Measurements from ENCODE around the gene FAM107A. TPM values are rescaled to one million over a fixed set of nuclear protein-coding genes. Genes with fewer than 3 reads are reported as not detected.
"Not testable (repeated sequence)": the region's sequence is repeated elsewhere in the genome, so short reads cannot be mapped to it uniquely, and the experiment has no call there.

Gene FAM107A
- polyA plus RNA-seq, 1 donor, result 1.3 TPM

DNA sequence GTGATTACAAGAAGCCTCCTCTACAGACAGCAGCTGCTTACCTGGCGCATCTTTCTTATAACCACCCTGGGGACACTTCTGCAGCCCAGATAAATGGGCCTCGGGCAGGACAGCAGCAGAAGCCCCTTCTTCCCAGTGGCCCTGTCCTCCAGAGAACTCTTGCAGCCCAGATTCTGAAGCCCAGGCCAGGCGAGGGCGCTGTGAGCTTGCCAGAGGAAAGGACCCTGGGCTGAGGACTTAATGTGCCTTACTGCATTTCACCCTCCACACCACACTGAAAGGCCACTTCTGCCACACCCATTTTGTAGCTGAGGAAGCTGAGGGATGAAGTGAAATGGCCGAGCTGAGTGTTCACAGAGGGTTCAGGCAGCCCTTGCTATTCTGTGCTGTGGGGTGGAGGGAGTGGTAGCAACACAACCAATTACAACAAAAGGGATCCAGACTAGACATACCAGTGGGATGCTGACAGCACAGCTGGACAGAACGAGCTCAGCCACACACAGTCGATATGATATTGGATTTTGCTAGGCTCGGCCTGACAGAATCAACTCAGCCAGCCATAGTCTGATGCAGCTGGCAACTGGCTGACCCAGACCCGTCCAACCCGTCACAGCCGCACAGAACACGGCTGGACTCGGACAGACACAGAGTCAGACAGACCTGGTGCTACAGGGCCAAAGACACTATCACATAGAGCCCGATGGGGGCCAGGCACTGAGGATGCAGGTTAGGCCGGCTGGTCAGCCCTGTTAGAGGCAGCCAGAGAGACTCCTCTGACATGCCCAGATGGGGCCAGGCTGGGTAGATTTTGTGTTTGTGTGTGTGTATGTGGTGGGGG, 47.5 kb downstream of the FAM107A start:
- no peak for DNase-seq
- Histone ChIP-seq H3K27me3 (ENCODE audit: control insufficient read depth, insufficient read depth, low read length) (no peaks in the 10 kb centered on the region), H3K9me3 (ENCODE audit: control insufficient read depth, low read depth, low read length) (no peaks in the 10 kb centered on the region), H3K27ac (ENCODE audit: low read length) (no peak overlapping the region), H3K4me3 (ENCODE audit: low read length) (no peak overlapping the region), H3K4me1 (ENCODE audit: control insufficient read depth, insufficient read depth, low read length) (peaks cover 31% of the 10 kb centered on the region), H3K36me3 (ENCODE audit: control insufficient read depth, insufficient read depth, low read length) (peaks cover 70% of the 10 kb centered on the region)
- WGBS (ENCODE audit: insufficient coverage, low lambda C conversion rate), result no CpG with 5 or more reads among the region's 15 CpGs

DNA sequence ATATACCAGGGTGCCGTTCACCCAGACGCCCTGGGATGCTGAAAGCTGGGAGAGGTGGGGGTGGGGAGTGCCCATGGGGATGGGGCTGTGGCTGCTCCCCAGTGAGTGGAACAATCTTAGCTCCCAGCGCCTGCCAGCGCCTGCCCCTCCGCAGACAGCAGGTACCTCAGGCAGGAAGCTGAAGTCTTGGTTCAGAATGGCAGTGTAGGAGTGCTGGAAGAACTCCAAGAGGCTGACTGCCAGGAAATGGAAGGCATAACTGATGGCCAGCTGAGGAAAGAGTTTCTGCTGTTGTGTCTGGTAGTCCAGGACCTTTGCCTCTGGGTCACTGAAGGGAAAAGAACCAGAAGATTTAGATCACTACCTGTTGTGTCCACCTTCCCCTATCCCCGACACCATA, 48.6 kb downstream of the FAM107A start:
- no CpG with 5 or more reads among the region's 6 CpGs for WGBS (ENCODE audit: insufficient coverage, low lambda C conversion rate)
- no peaks in the 10 kb centered on the region for H3K9me3 ChIP-seq (ENCODE audit: control insufficient read depth, low read depth, low read length)
- H3K27ac ChIP-seq (ENCODE audit: low read length), result no peak overlapping the region
- H3K4me3 ChIP-seq (ENCODE audit: low read length), result no peak overlapping the region
- peaks cover 22% of the 10 kb centered on the region for H3K4me1 ChIP-seq (ENCODE audit: control insufficient read depth, insufficient read depth, low read length)
- DNase-seq, result no peak
- no peaks in the 10 kb centered on the region for H3K27me3 ChIP-seq (ENCODE audit: control insufficient read depth, insufficient read depth, low read length)
- H3K36me3 ChIP-seq (ENCODE audit: control insufficient read depth, insufficient read depth, low read length), result peaks cover 72% of the 10 kb centered on the region

DNA sequence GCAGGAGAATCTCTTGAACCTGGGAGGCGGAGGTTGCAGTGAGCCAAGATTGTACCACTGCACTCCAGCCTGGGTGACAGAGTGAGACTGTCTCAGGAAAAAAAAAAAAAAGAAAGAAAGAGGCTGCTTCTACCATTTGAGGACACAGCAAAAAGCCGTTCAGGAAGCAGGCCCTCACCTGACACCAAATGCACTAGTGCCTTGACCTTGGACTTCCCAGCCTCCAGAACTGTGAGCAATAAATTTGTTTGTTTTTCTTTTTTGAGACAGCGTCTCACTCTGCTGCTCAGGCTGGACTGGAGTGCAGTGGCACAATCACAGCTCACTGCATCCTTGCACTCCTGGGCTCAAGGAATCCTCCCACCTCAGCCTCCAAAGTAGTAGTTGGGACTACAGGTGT, 49.8 kb downstream of the FAM107A start:
- not testable (repeated sequence) for H3K27ac ChIP-seq (ENCODE audit: low read length); DNase-seq; H3K9me3 ChIP-seq (ENCODE audit: control insufficient read depth, low read depth, low read length); H3K4me3 ChIP-seq (ENCODE audit: low read length); H3K27me3 ChIP-seq (ENCODE audit: control insufficient read depth, insufficient read depth, low read length)
- 80% methylated on average over 2 of the region's 3 CpGs for WGBS (ENCODE audit: insufficient coverage, low lambda C conversion rate)
- Histone ChIP-seq H3K36me3 (ENCODE audit: control insufficient read depth, insufficient read depth, low read length) (peaks cover 65% of the 10 kb centered on the region), H3K4me1 (ENCODE audit: control insufficient read depth, insufficient read depth, low read length) (peaks cover 17% of the 10 kb centered on the region)

DNA sequence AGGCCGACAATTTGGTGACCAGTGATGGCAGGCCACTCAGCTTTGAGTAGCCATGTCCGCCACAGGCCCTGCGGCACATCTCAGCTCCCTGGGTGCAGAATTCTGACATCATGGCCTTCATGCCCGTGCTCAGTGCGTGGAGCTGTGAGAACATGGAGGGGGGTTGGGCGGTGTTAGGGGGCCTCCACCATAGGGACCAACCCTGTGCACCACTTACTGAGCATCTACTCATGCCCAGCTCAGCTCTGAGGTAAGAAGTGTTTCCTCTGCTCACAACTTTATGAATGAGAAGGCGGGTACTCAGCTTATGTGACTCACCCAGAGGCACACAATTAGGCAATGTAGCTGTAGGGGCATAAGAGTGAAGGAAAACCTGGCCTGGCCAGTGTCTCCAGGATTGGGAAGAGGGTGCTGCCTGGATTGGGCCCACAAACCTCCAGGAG, 50.7 kb downstream of the FAM107A start:
- H3K4me3 ChIP-seq (ENCODE audit: low read length), result no peak overlapping the region
- H3K9me3 ChIP-seq (ENCODE audit: control insufficient read depth, low read depth, low read length), result no peaks in the 10 kb centered on the region
- peaks cover 24% of the 10 kb centered on the region for H3K4me1 ChIP-seq (ENCODE audit: control insufficient read depth, insufficient read depth, low read length)
- no CpG with 5 or more reads among the region's 7 CpGs for WGBS (ENCODE audit: insufficient coverage, low lambda C conversion rate)
- H3K27me3 ChIP-seq (ENCODE audit: control insufficient read depth, insufficient read depth, low read length), result no peaks in the 10 kb centered on the region
- H3K27ac ChIP-seq (ENCODE audit: low read length), result no peak overlapping the region
- no peak for DNase-seq
- peaks cover 65% of the 10 kb centered on the region for H3K36me3 ChIP-seq (ENCODE audit: control insufficient read depth, insufficient read depth, low read length)

DNA sequence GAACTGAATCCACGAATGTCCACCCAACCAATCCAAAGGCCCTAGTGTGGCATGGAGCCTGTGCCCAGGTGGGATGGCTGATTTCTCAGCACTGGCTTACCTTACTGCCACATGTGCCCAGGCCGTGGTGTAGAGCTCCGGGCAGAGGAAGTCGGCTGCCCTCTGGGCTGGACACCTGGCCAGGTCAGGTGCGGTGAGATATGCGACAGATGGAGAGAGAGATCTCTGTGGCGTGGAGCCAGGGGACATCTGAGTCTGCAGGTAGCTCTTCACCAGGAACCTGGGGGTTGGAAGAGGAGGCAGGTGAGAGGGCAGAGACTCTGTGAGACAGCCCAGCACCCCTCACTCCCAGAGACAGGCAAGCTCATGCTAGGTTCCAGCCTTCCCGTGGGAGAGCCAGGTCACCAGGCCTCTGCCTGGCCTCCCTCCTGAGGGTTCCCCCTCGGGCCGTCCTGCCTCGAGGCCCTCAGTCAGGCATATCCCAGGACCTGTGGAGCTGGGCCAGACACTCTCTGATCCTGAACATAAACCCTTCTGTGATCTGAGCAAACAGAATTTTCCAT, 52.8 kb downstream of the FAM107A start:
- H3K4me1 ChIP-seq (ENCODE audit: control insufficient read depth, insufficient read depth, low read length), result peaks cover 42% of the 10 kb centered on the region
- H3K27me3 ChIP-seq (ENCODE audit: control insufficient read depth, insufficient read depth, low read length), result no peaks in the 10 kb centered on the region
- H3K9me3 ChIP-seq (ENCODE audit: control insufficient read depth, low read depth, low read length), result no peaks in the 10 kb centered on the region
- H3K36me3 ChIP-seq (ENCODE audit: control insufficient read depth, insufficient read depth, low read length), result peaks cover 65% of the 10 kb centered on the region
- no peak overlapping the region for H3K4me3 ChIP-seq (ENCODE audit: low read length)
- no peak for DNase-seq
- no CpG with 5 or more reads among the region's 11 CpGs for WGBS (ENCODE audit: insufficient coverage, low lambda C conversion rate)
- no peak overlapping the region for H3K27ac ChIP-seq (ENCODE audit: low read length)

DNA sequence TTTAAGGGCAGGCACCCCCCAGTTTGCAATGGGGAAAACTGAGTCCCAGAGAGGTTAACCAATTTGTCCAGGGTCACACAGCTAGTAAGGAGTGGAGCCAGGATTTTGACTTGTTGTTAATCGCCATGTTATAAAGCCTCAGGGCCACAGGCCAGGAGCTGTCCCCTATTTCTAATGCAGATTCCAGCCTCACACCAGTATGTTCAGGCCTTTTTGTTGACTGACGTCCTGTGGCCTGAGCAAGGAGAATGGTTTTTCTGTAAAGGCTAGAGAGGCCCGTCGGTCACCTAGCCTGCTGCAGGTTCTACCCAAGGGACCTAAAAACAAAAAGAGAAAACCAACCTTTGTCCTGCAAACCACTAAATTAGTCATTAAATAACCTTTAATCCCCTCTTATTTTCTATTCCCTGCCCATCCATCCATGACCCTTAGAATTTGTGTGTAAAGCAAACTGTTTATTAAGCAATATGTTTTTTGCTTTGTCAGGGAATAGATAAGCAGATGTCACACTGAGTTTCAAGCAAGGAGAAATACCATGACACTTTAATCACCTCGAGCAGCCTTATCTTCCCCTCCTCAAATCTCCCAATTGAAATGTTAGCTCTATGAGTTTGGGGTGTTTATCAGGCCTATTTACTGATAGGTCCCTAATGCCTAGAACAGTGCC, 54.3 kb downstream of the FAM107A start:
- DNase-seq, result peak; percentile 41 to 77
- H3K9me3 ChIP-seq (ENCODE audit: control insufficient read depth, low read depth, low read length), result no peaks in the 10 kb centered on the region
- WGBS (ENCODE audit: insufficient coverage, low lambda C conversion rate), result no CpG with 5 or more reads among the region's 5 CpGs
- peak overlapping the region; percentile 85 for H3K27ac ChIP-seq (ENCODE audit: low read length)
- H3K4me1 ChIP-seq (ENCODE audit: control insufficient read depth, insufficient read depth, low read length), result peaks cover 55% of the 10 kb centered on the region
- no peak overlapping the region for H3K4me3 ChIP-seq (ENCODE audit: low read length)
- H3K36me3 ChIP-seq (ENCODE audit: control insufficient read depth, insufficient read depth, low read length), result peaks cover 52% of the 10 kb centered on the region
- no peaks in the 10 kb centered on the region for H3K27me3 ChIP-seq (ENCODE audit: control insufficient read depth, insufficient read depth, low read length)

DNA sequence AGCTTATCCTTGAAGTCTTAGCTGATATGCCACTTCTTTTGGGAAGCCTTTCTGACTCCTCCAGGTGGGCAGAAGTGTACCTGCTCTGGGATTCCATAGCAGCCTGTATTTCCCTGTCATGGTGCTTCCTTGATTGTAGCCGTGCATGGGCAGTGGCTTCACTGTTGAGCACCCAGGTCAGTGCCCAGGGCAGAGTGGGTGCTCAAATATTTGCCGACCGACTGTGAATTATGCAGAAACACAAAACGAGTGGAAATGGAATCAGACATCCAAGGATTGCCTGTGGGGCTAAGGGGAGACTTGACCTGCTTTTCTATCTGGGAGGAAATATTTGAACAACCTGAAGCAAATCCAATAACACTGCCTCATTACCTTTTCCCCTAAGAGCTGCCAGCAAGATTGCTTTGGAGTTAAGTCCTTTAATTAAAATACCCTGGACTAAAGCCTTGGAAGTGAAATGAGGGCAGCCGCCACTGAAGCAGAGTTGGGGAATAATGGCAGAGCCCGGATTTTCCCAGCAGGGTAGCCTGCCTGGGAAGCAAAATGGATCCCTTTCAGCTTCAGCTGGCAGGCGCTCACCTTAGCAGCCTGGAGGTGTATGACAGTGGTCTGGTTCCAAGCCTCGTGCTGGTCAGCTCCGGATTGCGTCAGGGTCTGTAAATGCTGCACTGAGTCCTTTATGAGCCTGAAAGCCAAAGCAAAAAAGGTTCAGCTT, 55.1 kb downstream of the FAM107A start:
- Histone ChIP-seq H3K27me3 (ENCODE audit: control insufficient read depth, insufficient read depth, low read length) (no peaks in the 10 kb centered on the region), H3K4me3 (ENCODE audit: low read length) (no peak overlapping the region), H3K36me3 (ENCODE audit: control insufficient read depth, insufficient read depth, low read length) (peaks cover 49% of the 10 kb centered on the region), H3K27ac (ENCODE audit: low read length) (peak overlapping the region; percentile 85), H3K4me1 (ENCODE audit: control insufficient read depth, insufficient read depth, low read length) (peaks cover 55% of the 10 kb centered on the region), H3K9me3 (ENCODE audit: control insufficient read depth, low read depth, low read length) (no peaks in the 10 kb centered on the region)
- no CpG with 5 or more reads among the region's 10 CpGs for WGBS (ENCODE audit: insufficient coverage, low lambda C conversion rate)
- peak; percentile 56 to 67 for DNase-seq

DNA sequence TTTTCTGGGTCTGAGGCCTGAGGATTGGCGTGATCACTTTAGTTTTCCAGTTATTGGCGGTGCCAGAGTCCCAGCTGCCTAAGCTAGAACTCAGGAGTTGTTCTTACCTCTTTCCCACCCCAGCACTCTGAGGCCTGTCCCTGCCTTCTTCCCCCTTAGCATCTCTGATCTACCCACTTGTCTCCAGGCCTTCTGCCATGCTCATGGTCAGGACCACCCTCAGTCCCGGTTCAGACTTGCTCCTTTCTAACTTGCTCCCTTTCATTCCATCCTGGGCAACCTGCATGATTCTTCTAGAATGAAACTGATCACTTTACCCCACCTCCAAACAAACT, 55.9 kb downstream of the FAM107A start:
- Histone ChIP-seq H3K27me3 (ENCODE audit: control insufficient read depth, insufficient read depth, low read length) (no peaks in the 10 kb centered on the region), H3K9me3 (ENCODE audit: control insufficient read depth, low read depth, low read length) (no peaks in the 10 kb centered on the region), H3K4me1 (ENCODE audit: control insufficient read depth, insufficient read depth, low read length) (peaks cover 52% of the 10 kb centered on the region), H3K36me3 (ENCODE audit: control insufficient read depth, insufficient read depth, low read length) (peaks cover 48% of the 10 kb centered on the region), H3K27ac (ENCODE audit: low read length) (peak overlapping the region; percentile 85), H3K4me3 (ENCODE audit: low read length) (no peak overlapping the region)
- whole genome bisulfite sequencing (ENCODE audit: insufficient coverage, low lambda C conversion rate), result no CpG with 5 or more reads among the region's 3 CpGs
- DNase-seq, result no peak

DNA sequence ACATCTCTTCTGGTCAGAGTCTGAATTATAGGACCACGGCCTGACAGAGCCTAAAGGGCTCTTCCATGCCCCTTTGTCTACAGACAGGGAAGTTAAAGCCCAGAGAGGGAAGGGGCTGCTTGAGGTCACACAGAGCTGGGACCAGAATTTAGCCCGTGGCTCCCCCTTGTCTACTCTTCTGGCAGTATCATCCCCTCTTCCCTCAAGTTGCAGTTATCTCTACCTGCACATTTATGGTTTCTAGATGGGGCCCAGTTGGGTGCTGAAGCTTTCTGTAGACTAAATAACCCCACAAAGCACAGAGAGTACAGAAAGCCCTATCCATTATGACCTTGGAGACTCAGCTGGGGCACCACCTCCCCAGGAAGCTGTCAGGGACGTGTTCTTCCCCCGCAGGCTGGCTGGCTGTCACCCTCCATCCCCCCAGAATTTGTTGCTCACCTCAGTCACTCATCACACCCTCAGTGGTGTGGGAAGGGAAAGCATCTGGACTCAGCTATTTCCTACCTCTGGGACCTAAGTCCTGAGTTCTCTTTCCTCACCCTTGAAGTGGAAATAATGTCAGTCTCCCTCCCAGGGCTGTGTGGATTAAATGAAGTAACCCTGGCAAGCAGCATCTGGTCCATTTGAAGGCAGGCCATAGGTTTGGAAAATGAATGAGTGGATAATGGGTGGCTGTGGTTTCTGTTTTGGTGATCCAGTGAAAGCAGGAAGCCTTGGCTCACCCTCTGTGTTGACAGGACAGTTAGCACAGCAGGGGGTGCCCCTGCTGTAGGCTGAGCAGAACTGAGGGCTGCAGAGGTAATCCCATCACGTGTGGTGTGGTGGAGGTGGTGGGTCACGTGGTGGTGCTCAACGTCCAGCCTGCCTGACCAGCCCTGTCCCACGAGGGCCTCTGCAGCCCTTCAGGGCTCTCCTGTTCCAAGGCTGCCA, 56.5 kb downstream of the FAM107A start:
- no CpG with 5 or more reads among the region's 8 CpGs for WGBS (ENCODE audit: insufficient coverage, low lambda C conversion rate)
- H3K9me3 ChIP-seq (ENCODE audit: control insufficient read depth, low read depth, low read length), result no peaks in the 10 kb centered on the region
- H3K27ac ChIP-seq (ENCODE audit: low read length), result peak overlapping the region; percentile 85
- peak; percentile 54 to 75 for DNase-seq
- peaks cover 52% of the 10 kb centered on the region for H3K4me1 ChIP-seq (ENCODE audit: control insufficient read depth, insufficient read depth, low read length)
- no peaks in the 10 kb centered on the region for H3K27me3 ChIP-seq (ENCODE audit: control insufficient read depth, insufficient read depth, low read length)
- H3K36me3 ChIP-seq (ENCODE audit: control insufficient read depth, insufficient read depth, low read length), result peaks cover 48% of the 10 kb centered on the region
- H3K4me3 ChIP-seq (ENCODE audit: low read length), result no peak overlapping the region

All from large intestine (tissue), 3 donors.